NCI-H1694 (cell line): Measurements from ENCODE around the gene BSCL2.
A peak's percentile ranks its signal among the peaks of the same experiment; 100 is the strongest.
"Not testable (repeated sequence)": the region's sequence is repeated elsewhere in the genome, so short reads cannot be mapped to it uniquely, and the experiment has no call there.

Source experiments
- DNase-seq: peaks from one replicate; lab custom pipeline; 2025; lab: John Stamatoyannopoulos, UW

BSCL2 gene

DNA sequence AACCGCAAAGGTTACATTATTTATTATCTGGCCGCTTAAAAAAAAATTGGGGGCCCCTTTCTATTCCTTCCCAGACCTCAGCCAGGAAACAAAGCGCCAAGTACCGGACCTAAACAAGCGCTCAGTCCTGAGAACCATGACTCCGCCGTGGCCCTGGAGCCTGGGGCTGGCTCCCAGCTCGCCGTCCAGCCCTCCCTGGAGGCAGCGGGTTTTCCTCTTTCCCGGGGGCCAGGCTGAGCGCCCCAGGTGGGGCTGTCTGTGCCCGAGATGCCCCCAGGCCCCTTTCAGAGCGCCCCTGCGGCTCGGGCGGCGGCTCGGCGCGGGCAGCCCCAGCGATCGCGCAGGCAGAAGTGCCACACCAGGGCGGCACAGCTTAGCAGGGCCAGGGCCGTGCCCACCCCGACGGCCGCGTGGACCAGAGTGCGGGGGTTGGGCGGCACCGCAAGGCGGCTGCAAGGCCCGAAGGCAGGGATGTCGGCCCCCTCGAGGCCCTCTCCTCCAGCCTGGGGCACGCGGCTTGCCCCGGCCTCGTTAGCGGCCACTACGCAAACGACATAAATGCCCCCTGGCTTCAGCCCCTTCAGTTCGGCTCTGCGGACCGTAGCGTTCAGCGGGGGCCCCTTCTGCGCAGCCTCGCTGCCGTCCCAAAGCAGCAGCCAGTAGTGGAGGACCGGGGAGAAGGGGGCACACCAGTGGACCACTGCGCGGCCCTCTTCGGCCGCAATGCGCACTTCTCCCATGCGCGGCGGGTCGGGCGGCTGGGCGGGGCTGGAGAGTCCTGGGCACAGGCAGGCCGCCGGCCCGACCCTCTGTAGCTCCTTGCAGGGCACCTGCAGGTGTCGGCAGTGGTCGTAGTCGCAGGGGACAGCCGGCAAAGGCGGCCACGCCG lies 19.5 kb downstream of the BSCL2 start:
- no peak for DNase-seq

DNA sequence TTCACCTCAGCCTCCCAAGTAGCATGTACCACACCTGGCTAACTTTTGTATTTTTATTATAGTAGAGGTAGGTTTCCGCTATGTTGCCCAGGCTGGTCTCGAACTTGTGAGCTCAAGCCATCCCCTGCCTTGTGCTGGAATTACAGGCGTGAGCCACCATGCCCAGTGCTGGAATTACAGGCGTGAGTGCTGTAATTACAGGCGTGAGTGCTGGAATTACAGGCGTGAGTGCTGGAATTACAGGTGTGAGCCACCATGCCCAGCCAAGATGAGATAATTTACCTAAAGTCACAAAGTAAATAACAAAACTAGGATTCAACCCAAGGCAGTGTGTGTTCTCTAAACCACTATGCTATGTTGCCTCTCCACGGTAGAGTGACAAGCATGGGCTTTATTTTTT lies 24.7 kb downstream of the BSCL2 start:
- no peak for DNase-seq

DNA sequence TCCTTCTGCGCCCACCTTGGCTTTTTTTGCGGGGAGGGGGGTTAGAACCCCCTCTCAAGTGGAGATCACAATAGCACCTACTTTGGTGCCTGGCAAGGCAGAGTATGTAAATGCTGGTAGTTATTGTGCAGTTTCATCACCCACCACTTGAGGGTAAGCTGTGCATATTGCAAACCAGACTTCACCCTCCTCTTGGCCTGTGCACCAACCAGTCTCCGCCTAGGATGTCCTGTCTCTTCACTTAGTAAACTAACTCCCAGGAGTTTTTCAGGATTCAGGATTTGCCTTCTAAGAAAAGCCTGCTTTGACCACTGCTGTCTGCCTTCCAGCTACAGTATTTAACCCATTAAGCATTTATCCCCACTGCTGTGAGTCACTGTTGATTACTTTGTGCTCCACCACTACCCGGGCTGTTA lies 26.4 kb downstream of the BSCL2 start:
- DNase-seq, result peak; percentile 47

DNA sequence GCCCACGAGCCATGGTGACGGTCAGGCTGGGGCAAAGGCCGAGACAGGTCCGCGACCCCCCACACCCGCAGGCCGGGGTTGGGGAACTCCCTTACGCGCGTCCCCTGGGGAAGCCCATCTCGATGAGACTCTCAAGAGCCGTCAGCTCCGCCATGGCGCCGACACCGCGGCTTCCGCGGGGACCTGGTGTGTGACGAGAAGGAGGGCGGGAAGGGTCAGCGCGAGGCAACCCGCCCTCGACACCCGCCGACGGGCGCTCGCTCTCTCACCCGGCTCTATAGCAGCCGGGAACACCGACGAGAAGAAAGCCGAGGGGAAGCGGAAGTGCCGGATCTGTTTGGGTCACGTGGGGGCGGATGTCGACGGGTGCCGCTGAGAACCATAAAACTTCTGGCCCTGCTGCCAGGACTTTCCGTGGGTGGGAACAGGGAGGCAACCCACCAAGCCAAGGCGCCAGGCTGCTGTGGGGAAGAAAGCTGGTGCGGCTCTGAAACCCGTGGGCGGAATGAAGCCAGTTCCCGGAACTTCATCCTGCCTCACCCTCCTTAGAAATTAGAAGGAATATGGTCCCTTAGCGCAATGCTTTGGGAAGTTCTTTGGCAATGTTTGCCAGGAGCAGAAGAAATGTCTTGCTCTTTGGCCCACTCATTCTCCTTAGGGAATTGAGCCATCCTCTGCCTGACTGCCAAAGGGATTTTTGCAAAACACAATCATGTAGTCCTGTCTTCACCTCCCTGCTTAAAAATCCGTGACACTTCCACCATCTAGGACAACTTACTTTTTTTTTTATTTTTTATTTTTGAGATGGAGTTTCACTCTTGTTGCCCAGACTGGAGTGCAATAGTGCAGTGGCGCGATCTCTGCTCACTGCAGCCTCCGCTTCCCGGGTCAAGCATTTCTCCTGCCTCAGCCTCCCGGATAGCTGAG lies 28.2 kb downstream of the BSCL2 start, which contains the start of gene UBXN1:
Gene UBXN1 (minus strand): TSS at position 304 of the 927 bp plus-strand sequence. CDS start 150 bp downstream, at position 154.
- peak; percentile 65 for DNase-seq

DNA sequence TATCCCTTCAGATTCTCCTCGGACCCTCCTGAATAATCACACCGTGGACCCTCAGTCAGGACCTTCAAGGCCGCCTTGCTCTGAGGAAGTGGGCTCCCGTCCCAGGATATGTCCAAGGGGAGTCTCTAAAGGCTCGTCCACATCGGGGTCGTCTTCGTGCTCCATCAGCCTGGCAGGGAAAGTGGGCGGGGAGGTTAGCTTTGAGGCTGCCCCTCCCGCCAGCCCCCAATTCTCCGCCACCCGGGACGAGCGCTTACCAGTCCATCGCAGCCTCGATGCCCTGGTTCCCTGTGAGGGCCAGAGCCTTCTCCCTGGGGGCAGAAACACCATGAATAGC lies 28.8 kb downstream of the BSCL2 start:
- DNase-seq, result no peak

DNA sequence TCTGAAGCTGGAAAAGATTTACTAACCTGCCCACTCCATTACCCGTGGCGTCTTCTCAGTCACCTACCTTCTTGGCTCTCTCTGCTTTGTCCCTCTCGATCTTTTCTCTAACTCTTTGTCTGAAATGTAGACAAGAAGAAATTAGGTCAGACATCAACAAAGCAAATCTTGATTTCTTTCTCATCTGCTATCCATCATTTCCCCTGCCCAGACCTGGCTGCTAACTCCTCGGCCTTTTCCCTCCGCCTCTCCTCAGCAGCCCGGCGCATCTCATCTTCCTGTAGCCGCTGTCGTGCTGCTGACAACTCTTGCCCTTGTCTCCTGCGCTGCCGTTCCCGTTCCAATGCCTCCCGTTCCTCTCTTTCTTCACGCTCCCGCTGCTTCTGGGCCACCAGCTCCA lies 29.5 kb downstream of the BSCL2 start:
- DNase-seq, result no peak

DNA sequence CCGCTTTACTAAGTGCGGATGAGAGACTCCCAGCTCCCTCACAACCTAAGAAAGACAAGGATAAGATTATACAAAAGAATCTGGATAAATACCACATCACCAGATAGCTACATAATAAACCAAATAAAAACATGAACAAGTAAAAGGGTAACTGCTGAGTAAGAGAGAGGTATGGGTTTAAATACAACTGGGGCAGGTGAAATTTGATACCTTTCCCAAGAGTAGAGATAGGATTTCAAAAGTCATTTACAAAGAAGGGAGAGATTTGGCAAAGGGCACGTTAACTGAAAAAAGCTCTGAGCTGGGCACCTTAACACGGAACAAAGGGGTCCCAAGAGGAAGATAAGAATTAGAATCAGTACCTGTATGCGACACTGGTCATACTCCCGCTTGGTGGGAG lies 30.1 kb downstream of the BSCL2 start:
- no peak for DNase-seq

DNA sequence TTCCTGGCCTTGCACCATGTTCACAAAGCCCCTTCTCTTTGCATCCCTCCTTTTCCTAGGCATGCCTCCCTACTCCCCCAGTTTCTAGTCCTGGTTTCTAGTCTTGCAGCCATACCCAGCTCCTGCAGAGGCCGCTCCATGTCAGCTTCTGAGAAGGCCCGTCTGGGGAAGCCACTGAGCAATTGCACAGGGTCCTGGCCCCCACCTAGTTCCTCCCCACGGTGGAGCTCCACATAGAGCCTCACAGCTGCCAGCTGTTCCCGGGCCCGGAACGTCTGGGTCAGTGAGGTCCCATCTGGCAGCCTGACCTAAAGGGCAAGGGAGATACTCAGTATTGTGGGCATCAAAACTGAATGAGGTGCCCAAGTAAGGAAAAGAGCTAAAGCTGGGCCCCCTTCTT lies 30.5 kb downstream of the BSCL2 start:
- DNase-seq, result no peak

DNA sequence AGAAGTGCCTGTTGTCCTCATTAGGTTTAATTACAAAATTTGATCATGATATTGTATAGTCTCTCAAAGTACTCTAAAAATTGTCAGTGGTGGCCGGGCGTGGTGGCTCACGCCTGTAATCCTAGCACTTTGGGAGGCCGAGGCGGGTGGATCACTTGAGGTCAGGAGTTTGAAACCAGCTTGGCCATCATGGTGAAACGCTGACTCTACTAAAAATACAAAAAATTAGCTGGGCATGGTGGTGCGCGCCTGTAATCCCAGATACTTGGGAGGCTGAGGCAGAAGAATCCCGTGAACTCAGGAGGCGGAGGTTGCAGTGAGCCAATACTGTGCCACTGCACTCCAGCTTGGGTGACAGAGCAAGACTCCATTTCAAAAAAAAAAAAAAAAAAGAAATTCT lies 31.8 kb downstream of the BSCL2 start:
- not testable (repeated sequence) for DNase-seq

DNA sequence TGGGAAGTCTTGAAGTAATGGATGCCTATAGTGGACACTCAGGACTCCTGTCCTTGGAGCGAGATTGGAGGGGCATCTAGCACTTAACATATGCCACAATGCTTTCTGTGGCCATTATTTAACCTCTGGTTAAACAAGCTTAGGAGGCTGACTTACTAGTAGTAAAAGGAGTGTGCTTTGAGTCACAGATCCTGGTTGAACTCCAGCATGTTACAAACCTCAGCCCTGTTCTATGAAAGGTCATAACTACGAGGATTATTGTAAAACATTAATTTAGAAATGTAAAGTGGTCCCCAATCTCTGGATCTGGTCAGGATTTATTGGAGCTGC lies 34.1 kb downstream of the BSCL2 start:
- no peak for DNase-seq

DNA sequence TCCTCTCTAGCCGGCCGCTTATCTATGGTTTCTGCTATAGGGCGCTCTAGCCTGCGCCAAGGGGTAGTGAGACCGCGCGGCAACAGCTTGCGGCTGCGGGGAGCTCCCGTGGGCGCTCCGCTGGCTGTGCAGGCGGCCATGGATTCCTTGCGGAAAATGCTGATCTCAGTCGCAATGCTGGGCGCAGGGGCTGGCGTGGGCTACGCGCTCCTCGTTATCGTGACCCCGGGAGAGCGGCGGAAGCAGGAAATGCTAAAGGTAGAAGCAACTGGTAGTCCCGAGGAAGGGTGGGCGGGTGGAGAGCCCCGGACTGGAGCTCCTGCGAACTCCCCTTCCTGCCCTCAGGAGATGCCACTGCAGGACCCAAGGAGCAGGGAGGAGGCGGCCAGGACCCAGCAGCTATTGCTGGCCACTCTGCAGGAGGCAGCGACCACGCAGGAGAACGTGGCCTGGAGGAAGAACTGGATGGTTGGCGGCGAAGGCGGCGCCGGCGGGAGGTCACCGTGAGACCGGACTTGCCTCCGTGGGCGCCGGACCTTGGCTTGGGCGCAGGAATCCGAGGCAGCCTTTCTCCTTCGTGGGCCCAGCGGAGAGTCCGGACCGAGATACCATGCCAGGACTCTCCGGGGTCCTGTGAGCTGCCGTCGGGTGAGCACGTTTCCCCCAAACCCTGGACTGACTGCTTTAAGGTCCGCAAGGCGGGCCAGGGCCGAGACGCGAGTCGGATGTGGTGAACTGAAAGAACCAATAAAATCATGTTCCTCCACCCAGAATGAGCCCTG lies 35.4 kb downstream of the BSCL2 start, which contains the start of the genes LBHD1 and UQCC3:
Gene LBHD1 (minus strand): TSS at position 660 of the 782 bp plus-strand sequence. CDS start 2,236 bp downstream, outside the sequence.
Gene UQCC3 (plus strand): TSS at position 66 of the 782 bp plus-strand sequence. CDS start 73 bp downstream, at position 139.
- peak; percentile 75 for DNase-seq

DNA sequence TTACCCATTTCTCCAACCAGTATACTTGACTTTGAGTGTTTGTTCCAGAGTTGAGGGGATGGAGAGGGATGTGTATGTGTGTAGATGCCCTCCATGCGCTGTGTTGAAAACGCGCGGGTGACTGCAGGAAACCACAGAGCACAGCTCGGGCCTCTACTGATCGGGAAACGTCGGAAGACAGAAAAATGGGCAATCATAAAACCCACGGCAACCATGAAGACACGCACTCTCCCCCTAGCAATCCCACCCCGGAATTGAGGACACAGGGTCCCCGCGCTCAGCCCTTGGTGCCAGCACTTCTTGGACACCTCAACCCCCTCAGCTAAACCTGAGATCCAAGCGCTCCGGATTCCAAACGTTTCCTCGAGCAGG lies 36.0 kb downstream of the BSCL2 start:
- DNase-seq, result no peak

DNA sequence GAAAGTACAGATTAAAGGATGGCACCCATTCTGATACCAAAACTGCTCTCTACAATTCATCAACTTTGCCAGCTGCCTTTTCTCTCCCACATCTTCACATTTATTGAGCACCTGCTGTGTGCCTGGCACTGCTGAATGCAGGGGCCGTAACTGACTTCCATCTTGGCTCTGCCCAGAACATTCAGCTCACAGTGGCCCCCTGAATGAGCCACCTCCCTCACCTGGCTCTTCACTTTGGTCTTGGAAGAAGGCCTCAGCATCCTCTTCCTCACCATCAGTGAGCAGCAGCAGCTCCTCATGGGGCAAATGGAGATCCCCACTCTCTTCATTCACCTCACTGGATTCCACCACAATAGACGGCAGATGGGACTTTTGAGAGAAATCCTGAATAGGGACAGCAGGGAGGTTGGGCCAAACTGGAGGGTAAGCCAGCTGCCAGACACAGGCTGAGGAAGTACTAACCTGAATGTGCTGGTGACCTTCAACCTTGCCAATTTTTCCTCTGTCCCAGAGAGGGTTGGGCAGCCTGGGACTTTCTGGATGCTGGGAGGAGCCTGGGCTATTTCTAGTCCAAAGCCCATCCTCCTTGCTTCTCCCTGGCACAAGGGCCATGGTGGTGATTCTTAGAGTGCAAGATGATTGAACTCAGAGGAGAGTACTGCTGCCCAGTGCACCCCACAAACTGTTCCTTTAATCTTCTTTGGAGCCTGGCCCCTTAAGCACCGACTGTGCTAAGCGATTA lies 37.6 kb downstream of the BSCL2 start:
- peak; percentile 15 for DNase-seq

DNA sequence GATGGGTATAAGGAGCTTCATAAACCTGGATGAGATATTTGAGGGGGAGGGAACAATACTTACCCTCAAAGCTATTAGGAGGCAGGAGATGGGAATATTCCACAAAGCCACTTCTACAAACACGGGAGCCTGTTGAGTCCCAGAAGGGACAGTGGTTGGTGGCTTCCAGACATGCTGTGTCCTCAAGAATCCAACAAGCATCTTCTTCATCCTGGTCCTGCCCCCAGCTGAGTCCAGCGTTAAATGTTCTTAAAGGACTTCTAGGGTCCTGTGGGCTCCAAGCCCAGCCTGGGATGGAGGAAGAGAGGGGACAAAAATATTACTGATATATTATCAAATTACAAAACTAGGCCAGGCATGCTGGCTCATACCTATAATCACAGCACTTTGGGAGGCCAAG lies 39.8 kb downstream of the BSCL2 start:
- DNase-seq, result no peak

DNA sequence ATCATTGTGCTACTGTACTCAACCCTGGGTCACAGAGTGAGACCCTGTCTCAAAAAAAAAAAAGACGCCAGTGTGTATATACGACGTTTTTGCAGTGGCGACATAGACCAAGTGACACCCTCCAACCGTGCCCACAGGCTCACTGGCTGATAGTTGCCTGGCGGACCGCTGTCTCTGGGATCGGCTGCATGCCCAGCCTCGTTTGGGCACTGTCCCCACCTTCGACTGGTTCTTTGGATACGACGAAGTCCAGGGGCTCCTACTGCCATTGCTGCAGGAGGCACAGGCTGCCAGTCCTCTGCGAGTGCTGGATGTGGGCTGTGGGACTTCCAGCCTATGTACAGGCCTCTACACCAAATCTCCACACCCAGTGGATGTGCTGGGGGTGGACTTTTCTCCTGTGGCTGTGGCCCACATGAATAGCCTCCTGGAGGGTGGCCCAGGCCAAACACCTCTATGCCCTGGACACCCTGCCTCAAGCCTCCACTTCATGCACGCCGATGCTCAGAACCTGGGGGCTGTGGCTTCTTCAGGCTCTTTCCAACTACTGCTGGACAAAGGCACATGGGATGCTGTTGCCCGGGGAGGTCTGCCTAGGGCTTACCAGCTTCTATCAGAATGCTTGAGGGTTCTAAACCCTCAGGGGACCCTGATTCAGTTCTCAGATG lies 40.8 kb downstream of the BSCL2 start:
- no peak for DNase-seq

DNA sequence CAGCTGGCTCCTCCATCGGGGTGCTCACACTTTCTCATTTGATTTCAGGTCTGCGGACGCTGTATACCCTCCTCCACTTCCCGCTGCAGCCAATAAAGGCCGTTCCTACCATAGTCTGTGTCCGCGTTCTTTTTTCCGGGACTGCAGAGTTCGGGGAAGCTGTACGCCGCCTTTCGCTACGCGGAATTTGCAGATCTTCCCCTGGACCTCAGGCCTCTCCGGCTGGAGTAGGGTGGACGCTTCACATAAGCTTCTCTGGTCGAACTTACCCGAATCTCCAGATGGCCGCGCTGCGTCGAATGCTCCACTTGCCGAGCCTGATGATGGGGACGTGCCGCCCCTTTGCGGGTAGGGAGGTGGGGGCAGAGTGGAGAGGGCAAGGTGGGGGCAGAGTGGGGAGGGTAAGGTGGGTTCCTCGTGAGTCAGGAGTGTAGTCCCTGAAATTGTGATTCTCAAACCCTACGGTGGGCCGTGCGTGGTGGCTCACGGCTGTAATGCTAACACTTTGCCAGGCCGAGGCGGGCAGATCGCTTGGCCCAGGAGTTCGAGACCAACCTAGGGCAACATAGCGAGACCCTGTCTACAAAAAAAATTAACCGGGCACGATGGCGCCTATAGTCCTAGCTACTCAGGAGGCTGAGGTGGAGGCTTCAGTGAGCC lies 41.5 kb downstream of the BSCL2 start:
- DNase-seq, result no peak

DNA sequence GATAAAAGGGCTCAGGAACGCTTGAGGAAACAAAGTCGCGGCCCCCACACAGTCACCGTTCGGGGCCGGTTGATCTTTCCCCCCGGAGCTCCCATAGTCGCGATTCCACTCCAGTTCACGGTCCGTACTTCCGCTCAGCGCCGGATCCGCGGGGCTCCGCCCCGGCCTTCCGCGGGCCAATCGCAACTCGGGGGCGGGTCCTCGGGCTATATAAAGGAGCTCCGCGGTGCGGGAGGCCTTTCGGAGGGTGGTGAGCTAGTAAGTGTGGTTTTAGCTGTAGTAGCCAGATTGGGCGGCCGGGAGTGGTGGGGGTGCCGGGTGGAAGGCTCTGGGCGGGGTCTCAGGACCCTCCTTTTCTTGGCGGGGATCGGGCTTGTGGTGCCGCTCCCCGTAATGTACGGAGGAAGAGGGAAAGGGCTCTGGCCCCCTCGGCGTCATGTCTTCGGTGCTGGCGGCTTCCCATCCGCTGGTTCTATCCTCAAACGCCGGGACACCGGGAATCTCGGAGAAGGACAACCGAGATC lies 42.1 kb downstream of the BSCL2 start, which contains the start of the genes C11orf98 and CSKMT:
Gene C11orf98 (minus strand): TSS at position 136 of the 524 bp plus-strand sequence. CDS start 41 bp downstream, at position 95.
Gene CSKMT (plus strand): TSS at position 238 of the 524 bp plus-strand sequence. CDS start 568 bp downstream, outside the sequence.
- peak; percentile 70 for DNase-seq

DNA sequence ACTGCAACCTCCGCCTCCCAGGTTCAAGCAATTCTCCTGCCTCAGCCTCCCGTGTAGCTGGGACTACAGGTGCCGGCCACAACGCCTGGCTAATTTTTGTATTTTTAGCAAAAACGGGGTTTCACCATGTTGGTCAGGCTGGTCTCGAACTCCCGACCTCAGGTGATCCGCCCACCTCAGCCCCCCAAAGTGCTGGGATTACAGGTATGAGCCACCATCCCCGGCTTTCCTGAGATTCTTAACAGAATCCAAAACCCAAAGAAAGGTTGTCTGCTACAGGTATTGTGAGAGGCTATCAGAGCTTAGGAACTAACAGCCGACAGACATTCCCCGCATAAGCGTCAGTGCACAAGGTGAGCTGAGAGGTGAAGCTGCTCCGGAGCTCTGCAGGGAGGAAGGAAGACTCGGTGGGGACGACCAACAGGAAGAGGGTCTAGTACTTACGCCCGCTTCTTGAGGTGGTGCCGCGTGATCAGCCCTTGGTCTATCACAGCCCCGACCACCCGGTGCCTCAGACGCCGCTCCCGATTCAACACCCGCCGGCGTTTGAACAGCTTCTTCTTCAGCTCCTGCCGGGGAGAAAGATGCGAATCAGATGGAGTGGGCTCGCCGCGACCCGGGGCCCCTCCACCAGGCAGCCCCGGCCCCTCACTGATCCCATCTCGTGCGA lies 42.7 kb downstream of the BSCL2 start:
- peak; percentile 28 for DNase-seq
